CD4-positive, alpha-beta T cell (primary cell): ENCODE data around the gene TBX15. TPM values are rescaled to one million over a fixed set of nuclear protein-coding genes. Genes with fewer than 3 reads are reported as not detected.

Experiments
- ATAC-seq: fragments of 200-7000 bp; cut with Tn5 transposase; one replicate; pipeline ENCODE4 v1.10.0; 2022; ENCODE audit warnings: mild to moderate bottlenecking; ENCODE audit not compliant: poor library complexity
- CTCF ChIA-PET: fragments of 350-600 bp; sonication (Branson Sonifier 250); formaldehyde crosslinking; loops from one replicate; lab custom pipeline; 2021; ENCODE audit warnings: antibody characterized with exemption, inconsistent platforms; lab: Charles Lee
- POLR2A ChIA-PET: fragments of 350-600 bp; sonication (Branson Sonifier 250); formaldehyde crosslinking; loops from one replicate; lab custom pipeline; 2021; ENCODE audit warnings: antibody characterized with exemption, inconsistent platforms; lab: Charles Lee
- DNase-seq, 14 experiments: peaks; one replicate each; pipeline ENCODE4 v3.0.0-alpha.2; 2013 to 2020; ENCODE audit warnings: mixed read lengths in 2 of 14
- H3K27ac ChIP-seq, 2 donors: one replicate each; pipeline versions ENCODE4 v1.5.1 to v1.7.0; 2013; ENCODE audit warnings: low read length in 2 of 2, low read depth in 1 of 2, mild to moderate bottlenecking in 1 of 2
- H3K27me3 ChIP-seq, 2 experiments: 1 replicate in 1 of 2; 2 replicates in 1 of 2; pipeline versions ENCODE4 v1.6.1 to v1.7.0; 2013; ENCODE audit warnings: low read length in 2 of 2, control low read depth in 1 of 2, mild to moderate bottlenecking in 1 of 2, moderate library complexity in 1 of 2; ENCODE audit not compliant: insufficient read depth in 2 of 2, control insufficient read depth in 1 of 2
- H3K36me3 ChIP-seq: one replicate; pipeline ENCODE4 v1.6.1; 2013; ENCODE audit warnings: low read length, control low read depth; ENCODE audit not compliant: insufficient read depth
- H3K4me1 ChIP-seq: one replicate; pipeline ENCODE4 v1.6.1; 2013; ENCODE audit warnings: low read length, control low read depth; ENCODE audit not compliant: insufficient read depth
- H3K4me3 ChIP-seq: one replicate; pipeline ENCODE4 v1.5.1; 2013; ENCODE audit warnings: mild to moderate bottlenecking, low read length, moderate library complexity
- H3K9me3 ChIP-seq, 2 experiments: 1 replicate in 1 of 2; 2 replicates in 1 of 2; pipeline versions ENCODE4 v1.6.1 to v1.7.0; 2013; ENCODE audit warnings: low read length in 2 of 2, mild to moderate bottlenecking in 2 of 2, control low read depth in 1 of 2, moderate library complexity in 1 of 2; ENCODE audit not compliant: control insufficient read depth in 1 of 2, insufficient read depth in 1 of 2
- H3K27ac Mint-ChIP-seq: one replicate; pipeline ENCODE4 v1.8.0; 2020; ENCODE audit warnings: mixed read lengths
- H3K27me3 Mint-ChIP-seq: one replicate; pipeline ENCODE4 v1.8.0; 2021; ENCODE audit warnings: mixed read lengths
- H3K36me3 Mint-ChIP-seq: one replicate; pipeline ENCODE4 v1.8.0; 2021; ENCODE audit warnings: low read depth, mixed read lengths
- H3K4me1 Mint-ChIP-seq: one replicate; pipeline ENCODE4 v1.8.0; 2021; ENCODE audit warnings: low read depth, mixed read lengths
- H3K4me3 Mint-ChIP-seq: one replicate; pipeline ENCODE4 v1.8.0; 2020; ENCODE audit warnings: mild to moderate bottlenecking, mixed read lengths
- H3K9me3 Mint-ChIP-seq: one replicate; pipeline ENCODE4 v1.8.0; 2020; ENCODE audit warnings: mixed read lengths
- intact Hi-C, 2 experiments: fragments of 100-400 bp; cut with DNase I in 1 of 2; cut with micrococcal nuclease in 1 of 2; formaldehyde crosslinking; loops; one replicate each; pipeline versions ENCODE4 v1.15.1 to v1.9.0; 2023 to 2025; cut with DNase I, micrococcal nuclease
- total RNA-seq, 174 experiments: library from RNA in 2 of 174; stranded (reverse) in 2 of 174; gene quantifications; one replicate each; pipeline ENCODE4 v1.2.3 and lab custom pipeline; 2021 to 2026
- TF ChIP-seq, protein P1 (sequence below): fragments of 200-600 bp; IDR thresholded peaks from one replicate; pipeline ENCODE4 v1.8.0; 2022; ENCODE audit warnings: antibody characterized with exemption, mild to moderate bottlenecking

Gene TBX15
- total RNA-seq, 2 experiments from 2014 or later = not detected

DNA sequence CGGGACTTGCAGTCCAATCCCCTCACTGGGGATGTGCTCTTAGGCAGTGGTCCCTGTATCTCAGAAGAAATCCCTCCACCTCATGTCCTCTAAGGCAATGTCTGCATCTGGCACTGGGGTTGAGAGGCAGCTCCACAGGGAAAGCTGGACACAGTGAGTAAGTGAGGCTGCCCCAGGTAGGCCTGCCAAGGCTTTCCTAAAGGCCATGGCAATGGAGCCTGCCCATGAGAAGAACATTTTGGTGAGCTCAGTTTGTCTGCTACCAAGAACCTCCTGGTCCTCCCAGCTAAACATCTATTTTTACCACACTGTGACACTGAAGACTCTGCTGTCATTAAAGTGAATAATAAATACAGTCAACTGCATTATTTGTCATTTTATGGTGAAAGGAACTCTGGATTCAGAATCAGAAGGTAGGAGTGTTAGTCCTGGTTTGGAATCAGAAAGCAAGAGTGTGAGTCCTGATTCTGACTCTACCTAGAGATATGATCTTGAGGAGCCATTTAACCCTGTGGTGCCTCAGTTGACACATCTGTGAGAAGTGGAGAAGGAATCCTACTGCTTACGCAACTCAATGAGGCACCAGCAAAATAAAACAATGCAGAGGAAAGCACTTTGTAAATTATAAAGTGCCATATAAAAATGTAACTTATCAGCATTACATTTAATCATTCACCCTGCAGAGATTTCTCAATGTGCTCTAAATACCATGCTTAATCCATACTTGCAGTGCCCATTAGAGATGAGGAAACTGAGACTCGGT, 41.0 kb downstream of the TBX15 start:
- TF ChIP-seq, protein P1, sequence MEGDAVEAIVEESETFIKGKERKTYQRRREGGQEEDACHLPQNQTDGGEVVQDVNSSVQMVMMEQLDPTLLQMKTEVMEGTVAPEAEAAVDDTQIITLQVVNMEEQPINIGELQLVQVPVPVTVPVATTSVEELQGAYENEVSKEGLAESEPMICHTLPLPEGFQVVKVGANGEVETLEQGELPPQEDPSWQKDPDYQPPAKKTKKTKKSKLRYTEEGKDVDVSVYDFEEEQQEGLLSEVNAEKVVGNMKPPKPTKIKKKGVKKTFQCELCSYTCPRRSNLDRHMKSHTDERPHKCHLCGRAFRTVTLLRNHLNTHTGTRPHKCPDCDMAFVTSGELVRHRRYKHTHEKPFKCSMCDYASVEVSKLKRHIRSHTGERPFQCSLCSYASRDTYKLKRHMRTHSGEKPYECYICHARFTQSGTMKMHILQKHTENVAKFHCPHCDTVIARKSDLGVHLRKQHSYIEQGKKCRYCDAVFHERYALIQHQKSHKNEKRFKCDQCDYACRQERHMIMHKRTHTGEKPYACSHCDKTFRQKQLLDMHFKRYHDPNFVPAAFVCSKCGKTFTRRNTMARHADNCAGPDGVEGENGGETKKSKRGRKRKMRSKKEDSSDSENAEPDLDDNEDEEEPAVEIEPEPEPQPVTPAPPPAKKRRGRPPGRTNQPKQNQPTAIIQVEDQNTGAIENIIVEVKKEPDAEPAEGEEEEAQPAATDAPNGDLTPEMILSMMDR = no peak
- CTCF ChIA-PET = no interaction called here
- Mint-ChIP-seq H3K4me1 (no peaks in the 10 kb centered on the region), H3K27me3 (peaks cover 6% of the 10 kb centered on the region), H3K9me3 (peaks cover under 1% of the 10 kb centered on the region), H3K36me3 (no peaks in the 10 kb centered on the region), H3K27ac (no peak overlapping the region), H3K4me3 (no peak overlapping the region)
- DNase-seq (no peak), ATAC-seq (no peak)
- H3K9me3 ChIP-seq = peaks cover 0 to 3% of the 10 kb centered on the region in 2 experiments
- POLR2A ChIA-PET = no interaction called here
- H3K4me1 ChIP-seq = no peaks in the 10 kb centered on the region
- H3K4me3 ChIP-seq = no peak overlapping the region
- no peaks in the 10 kb centered on the region for H3K36me3 ChIP-seq
- H3K27ac ChIP-seq = no peak overlapping the region
- intact Hi-C loops = no loop called here
- H3K27me3 ChIP-seq = no peaks in the 10 kb centered on the region

DNA sequence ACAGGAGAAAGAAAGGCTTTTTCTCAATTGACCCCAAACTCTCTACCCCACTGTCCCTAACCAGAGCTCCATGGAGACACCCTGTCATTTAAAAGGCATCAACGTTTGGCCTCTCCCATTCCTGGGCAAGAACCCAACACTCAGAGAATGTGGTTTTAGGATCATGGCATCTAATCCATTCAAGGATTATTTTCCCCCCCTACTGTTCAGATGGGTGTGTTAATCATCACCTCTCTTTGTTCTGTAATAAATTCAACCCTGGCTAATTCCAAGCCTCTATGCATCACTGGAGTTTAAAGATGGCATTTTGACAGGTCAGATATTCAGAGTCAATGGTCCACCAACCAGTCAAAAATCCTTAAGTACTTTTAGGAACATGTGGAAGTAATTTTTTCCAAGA, 42.7 kb downstream of the TBX15 start:
- no peaks in the 10 kb centered on the region for H3K27me3 ChIP-seq
- TF ChIP-seq, protein P1 = no peak
- peaks cover 0 to 3% of the 10 kb centered on the region in 2 experiments for H3K9me3 ChIP-seq
- H3K36me3 ChIP-seq = no peaks in the 10 kb centered on the region
- Mint-ChIP-seq H3K4me1 (no peaks in the 10 kb centered on the region), H3K27ac (no peak overlapping the region), H3K27me3 (peaks cover 6% of the 10 kb centered on the region), H3K9me3 (peaks cover 10% of the 10 kb centered on the region), H3K4me3 (no peak overlapping the region), H3K36me3 (no peaks in the 10 kb centered on the region)
- ChIA-PET CTCF (no interaction called here), POLR2A (no interaction called here)
- DNase-seq (no peak), ATAC-seq (no peak)
- intact Hi-C loops = no loop called here
- no peaks in the 10 kb centered on the region for H3K4me1 ChIP-seq
- H3K27ac ChIP-seq = no peak overlapping the region
- H3K4me3 ChIP-seq = no peak overlapping the region

DNA sequence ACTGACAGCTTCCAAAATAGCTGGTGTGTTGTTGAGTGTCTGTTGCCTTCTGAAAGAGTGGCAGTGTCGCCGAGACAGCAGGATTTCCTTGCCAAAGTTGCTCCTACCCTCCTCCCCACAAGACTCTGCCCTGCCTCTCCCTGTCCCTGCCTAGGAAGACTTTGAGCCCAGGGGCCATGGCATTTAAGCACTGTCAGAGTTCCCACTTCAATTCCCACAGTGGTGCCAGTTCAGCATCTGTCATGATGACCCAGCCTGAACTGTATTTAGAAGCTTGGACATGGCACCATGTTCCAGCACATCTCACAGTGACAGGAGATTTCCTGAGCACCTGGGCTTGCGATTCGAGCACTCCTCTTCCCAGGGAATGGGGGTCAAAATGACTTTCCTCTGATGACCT, 43.6 kb downstream of the TBX15 start:
- Histone ChIP-seq H3K9me3 (peaks cover 0 to 3% of the 10 kb centered on the region in 2 experiments), H3K27ac (no peak overlapping the region), H3K4me3 (no peak overlapping the region), H3K27me3 (no peaks in the 10 kb centered on the region), H3K4me1 (no peaks in the 10 kb centered on the region), H3K36me3 (no peaks in the 10 kb centered on the region)
- Mint-ChIP-seq H3K4me1 (no peaks in the 10 kb centered on the region), H3K27me3 (peaks cover 6% of the 10 kb centered on the region), H3K4me3 (no peak overlapping the region), H3K9me3 (peaks cover 10% of the 10 kb centered on the region), H3K36me3 (no peaks in the 10 kb centered on the region), H3K27ac (no peak overlapping the region)
- CTCF ChIA-PET = no interaction called here
- TF ChIP-seq, protein P1 = no peak
- ATAC-seq = no peak
- intact Hi-C loops = no loop called here
- no peak for DNase-seq
- POLR2A ChIA-PET = no interaction called here
